GM12864 (cell line): ENCODE data around the gene SPSB1.

Experiments
- DNase-seq: peaks from one replicate; pipeline ENCODE4 v3.0.0-alpha.2; 2011; ENCODE audit warnings: low read depth
- H3K4me3 ChIP-seq: 2 replicates; pipeline ENCODE4 v1.5.1; 2011; ENCODE audit warnings: mild to moderate bottlenecking, low read depth, low read length, control low read depth
- CTCF ChIP-seq: IDR thresholded peaks from 2 replicates; pipeline ENCODE4 v1.5.1; 2011; ENCODE audit warnings: low read depth, mild to moderate bottlenecking, moderate library complexity, low read length, control low read depth, inconsistent platforms; ENCODE audit errors: missing control alignments

Gene SPSB1

GRCh38 chr1:9400425-9401079 is 107.9 kb downstream of the SPSB1 start:
- no peak overlapping the region for H3K4me3 ChIP-seq
- no peak for DNase-seq
- no peak for TF ChIP-seq CTCF

GRCh38 chr1:9401080-9401453 is 108.4 kb downstream of the SPSB1 start:
- DNase-seq = no peak
- no peak overlapping the region for H3K4me3 ChIP-seq
- TF ChIP-seq CTCF = no peak

- H3K4me3 ChIP-seq = no peak overlapping the region
- DNase-seq = no peak
- no peak for TF ChIP-seq CTCF
Observed at GRCh38 chr1:9402256-9402616, 109.5 kb downstream of the SPSB1 start.

- TF ChIP-seq CTCF = no peak
- no peak for DNase-seq
- H3K4me3 ChIP-seq = no peak overlapping the region
Observed at GRCh38 chr1:9402717-9403225, 110.1 kb downstream of the SPSB1 start.

- no peak for DNase-seq
- no peak overlapping the region for H3K4me3 ChIP-seq
- no peak for TF ChIP-seq CTCF
Observed at GRCh38 chr1:9404117-9404914, 111.6 kb downstream of the SPSB1 start.

GRCh38 chr1:9406111-9406510 is 113.4 kb downstream of the SPSB1 start:
- no peak for DNase-seq
- no peak overlapping the region for H3K4me3 ChIP-seq
- no peak for TF ChIP-seq CTCF
